NCI-H1105 (cell line): ENCODE results near the gene DTL.

Experiments
- DNase-seq: peaks from one replicate; lab custom pipeline; 2025; lab: John Stamatoyannopoulos, UW

The DTL gene

GRCh38 chr1:212127221-212127620 is 91.7 kb downstream of the DTL start:
- no peak for DNase-seq

- DNase-seq: no peak
Observed at GRCh38 chr1:212129781-212130180, 94.2 kb downstream of the DTL start.

DNA sequence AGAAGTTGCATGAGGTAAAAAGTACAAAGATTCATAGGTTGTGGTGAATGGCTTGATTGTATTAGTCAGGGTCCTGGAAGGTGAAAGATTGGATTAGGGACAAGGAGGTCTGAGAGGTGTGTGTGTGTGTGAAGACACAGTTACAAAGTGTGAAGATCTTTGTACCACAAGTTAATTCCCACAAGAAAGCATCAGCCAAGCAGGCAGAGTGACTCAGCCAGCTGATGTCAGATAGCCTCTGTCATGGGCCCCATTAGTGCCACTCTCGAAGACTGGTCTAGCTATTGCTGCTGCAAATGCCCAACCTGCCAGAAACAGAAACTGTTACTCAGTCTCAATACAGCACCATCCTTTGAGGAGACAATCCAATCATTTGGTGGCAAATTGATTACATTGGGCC is 96.5 kb downstream of the DTL start:
- no peak for DNase-seq

DNA sequence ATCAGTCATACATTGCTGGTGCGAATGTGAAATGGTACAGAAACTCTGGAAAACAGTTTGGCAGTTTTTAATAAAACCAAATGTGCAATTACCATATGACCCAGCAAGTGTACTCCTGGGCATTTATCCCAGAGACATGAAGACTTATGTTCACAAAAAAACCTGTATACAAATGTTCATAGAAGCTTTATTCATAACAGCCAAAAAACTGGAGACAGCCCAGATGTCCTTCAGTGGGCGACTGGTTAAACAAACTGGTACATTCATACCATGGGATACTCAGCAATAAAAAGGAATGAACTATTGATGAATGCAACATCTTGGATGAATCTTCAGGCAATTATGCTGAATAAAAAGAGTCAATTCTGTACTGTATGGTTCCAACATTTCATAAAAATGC is 97.8 kb downstream of the DTL start:
- no peak for DNase-seq

- DNase-seq: no peak
Observed at GRCh38 chr1:212135166-212135565, 99.6 kb downstream of the DTL start.

- DNase-seq: no peak
Observed at GRCh38 chr1:212137854-212138253, 102.3 kb downstream of the DTL start.

GRCh38 chr1:212138457-212138856 is 102.9 kb downstream of the DTL start:
- DNase-seq: no peak

DNA sequence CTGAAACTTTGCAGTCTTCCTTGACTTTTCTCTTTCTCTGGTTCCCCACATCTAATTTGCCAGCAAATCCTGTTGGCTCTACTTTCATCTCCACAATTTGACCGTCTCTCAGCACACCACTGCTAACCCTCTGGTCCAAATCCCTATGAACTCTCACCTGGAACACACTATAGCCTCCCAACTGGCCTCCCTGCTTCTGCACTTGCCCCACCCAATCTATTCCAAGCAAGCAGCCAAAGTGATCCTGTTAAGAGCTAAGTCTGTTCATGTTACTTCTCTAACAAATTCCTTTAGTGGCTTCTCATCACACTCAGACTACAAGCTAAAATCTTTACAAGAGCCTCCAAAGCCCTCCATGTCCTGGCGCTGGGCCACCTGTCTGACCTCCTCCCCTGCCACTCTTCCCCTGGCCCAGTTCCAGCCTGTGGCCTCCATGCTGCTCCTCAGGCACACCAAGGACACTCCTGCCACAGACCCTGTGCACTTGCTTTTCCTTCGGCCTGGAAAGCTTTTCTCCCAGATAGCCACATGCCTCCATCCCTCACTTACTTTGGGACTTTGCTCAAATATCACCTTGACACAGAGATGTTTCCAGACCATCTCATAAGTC is 104.1 kb downstream of the DTL start:
- DNase-seq: no peak

DNA sequence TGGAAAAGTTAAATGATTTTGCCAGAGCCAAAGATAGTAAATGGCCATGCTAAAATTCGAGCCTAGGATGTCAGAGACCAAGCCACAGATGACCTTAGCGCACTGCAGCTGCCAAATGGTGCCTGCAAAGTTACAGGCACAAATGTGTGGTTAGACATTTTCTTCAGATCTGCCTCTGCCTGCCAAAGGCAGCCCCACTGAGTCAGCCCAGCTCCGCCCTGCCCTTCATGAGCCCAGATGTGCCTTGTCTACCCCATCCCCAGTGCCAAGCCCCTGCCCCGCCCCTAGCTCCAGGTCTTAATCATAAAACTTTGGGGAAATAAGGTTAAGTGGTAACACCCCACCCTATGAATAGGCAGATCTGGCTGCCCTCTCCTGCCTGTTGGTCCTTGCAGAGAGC is 105.9 kb downstream of the DTL start:
- no peak for DNase-seq

GRCh38 chr1:212142883-212143530 is 107.5 kb downstream of the DTL start:
- no peak for DNase-seq

DNA sequence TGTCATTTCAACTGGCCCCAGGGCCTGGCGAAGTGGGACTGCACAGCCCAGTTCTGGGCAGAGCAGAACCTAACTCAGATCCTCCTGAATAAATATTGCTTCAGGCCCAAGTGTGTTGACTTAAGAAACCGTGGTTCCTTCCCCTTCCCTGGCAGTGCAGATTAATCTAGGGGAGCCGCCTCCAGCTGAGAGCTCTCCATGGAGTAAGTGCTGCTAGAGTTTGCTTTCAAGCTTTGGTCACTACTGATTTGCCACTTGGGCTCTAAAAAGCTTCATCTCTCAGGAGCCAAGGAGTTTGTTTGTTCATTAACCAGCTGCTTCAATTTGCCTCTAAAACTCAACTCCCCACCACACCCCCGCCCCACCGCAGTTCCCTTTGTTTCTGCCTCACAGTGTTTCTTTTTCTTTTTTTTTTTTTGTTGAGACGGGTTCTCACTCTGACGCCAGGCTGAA is 112.1 kb downstream of the DTL start:
- no peak for DNase-seq

DNA sequence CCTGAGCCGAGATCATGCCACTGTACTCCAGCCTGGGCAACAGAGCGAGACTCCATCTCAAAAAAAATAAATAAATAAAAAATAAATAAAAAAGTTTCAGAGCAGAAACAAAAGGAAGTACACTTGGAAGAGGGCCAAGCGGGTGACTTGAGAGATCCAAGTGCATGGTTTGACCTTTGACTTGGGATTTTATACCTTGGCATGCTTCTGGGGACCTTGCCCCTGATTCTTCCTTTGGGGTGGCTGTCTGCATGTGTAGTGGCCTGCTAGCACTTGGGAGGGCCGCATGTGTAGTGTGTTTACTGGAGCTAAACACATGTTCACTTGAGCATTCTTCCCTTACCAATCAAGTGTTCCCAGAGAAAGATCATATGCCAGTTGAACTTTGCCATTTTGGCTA is 114.0 kb downstream of the DTL start:
- DNase-seq: no peak

DNA sequence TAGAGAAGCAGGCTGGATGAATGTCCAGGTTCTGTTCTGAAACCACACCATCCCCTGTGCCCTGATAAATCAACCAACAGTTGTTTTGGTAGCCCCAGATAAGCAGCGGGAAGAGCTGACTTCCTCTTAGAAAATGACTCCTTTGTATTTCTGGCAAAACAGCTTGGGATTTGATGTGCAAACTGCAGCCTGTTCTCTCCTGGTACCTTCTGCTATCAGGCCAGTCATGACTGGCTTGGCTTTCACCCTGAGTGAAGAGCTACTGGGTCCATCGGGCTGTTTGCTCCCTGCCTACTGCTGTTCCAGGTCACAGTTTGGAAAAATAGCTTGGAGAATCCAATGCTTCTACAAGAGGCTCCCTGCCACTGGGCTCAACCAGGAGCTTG is 116.8 kb downstream of the DTL start:
- DNase-seq: no peak

DNA sequence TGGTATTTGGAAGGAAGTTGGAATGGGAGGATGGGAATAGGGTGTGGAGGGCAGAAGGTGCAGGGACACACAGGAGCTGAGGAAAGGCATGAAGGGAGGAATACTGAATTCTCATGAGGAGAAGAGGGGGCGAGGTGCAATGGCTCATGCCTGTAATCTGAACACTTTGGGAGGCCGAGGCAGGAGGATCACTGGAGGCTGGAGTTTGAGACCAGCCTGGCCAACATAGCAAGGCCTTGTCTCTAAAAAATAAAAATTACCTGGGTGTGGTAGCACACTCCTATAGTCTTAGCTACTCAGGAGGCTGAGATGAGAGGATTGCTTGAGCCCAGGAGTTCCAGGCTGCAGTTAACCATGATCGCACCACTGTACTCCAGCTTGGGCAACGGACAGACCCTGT is 117.3 kb downstream of the DTL start:
- no peak for DNase-seq

- no peak for DNase-seq
Observed at GRCh38 chr1:212153635-212154034, 118.1 kb downstream of the DTL start.
